Testis (tissue), 3 donors: ENCODE measurements around the gene LRMDA. TPM values are rescaled to one million over a fixed set of nuclear protein-coding genes. Genes with fewer than 3 reads are reported as not detected.

ENCODE experiments used
- DNase-seq: peaks from one replicate; pipeline ENCODE4 v3.0.0-alpha.2; 2019
- H3K27ac ChIP-seq, 2 donors: fragments of 200-600 bp; sonication (generic); one replicate each; pipeline ENCODE4 v1.5.1; 2019
- H3K27me3 ChIP-seq: fragments of 200-600 bp; sonication (generic); one replicate; pipeline ENCODE4 v1.5.1; 2019
- H3K36me3 ChIP-seq: fragments of 200-600 bp; sonication (generic); one replicate; pipeline ENCODE4 v1.5.1; 2017; ENCODE audit warnings: low read depth; ENCODE audit errors: missing control alignments
- H3K4me1 ChIP-seq: fragments of 200-600 bp; sonication (generic); one replicate; pipeline ENCODE4 v1.5.1; 2019
- H3K4me3 ChIP-seq, 2 donors: fragments of 200-600 bp; sonication (generic); one replicate each; pipeline ENCODE4 v1.5.1; 2017 to 2019
- H3K9me3 ChIP-seq: fragments of 200-600 bp; sonication (generic); one replicate; pipeline ENCODE4 v1.5.1; 2017
- CTCF ChIP-seq, 3 experiments: fragments of 450-650 bp in 2 of 3; fragments of 200-600 bp in 1 of 3; sonication (generic) in 1 of 3; IDR thresholded peaks; one replicate each; pipeline ENCODE4 v1.5.1; 2016 to 2019; ENCODE audit warnings: antibody characterized with exemption in 3 of 3, mild to moderate bottlenecking in 2 of 3, moderate library complexity in 1 of 3
- POLR2A ChIP-seq: fragments of 450-650 bp; IDR thresholded peaks from one replicate; pipeline ENCODE4 v1.6.1; 2017; ENCODE audit warnings: antibody characterized with exemption, mild to moderate bottlenecking, moderate library complexity
- WGBS, 2 donors: methylation state at CpG; one replicate each; pipeline ENCODE4 v1.1.5; 2018; 5-methylcytosine and 5-hydroxymethylcytosine counted together
- intact Hi-C: fragments of 100-400 bp; cut with DNase I; formaldehyde crosslinking; loops from one replicate; pipeline ENCODE4 v1.15.1; 2023; ENCODE audit warnings: low total_unique reads
- polyA plus RNA-seq: library from polyadenylated mRNA; stranded (reverse); fragments of 350-450 nt; fragmentation: Illumina TruSeq; extraction: RNeasy Lipid Tissue Mini Kit (QIAGEN cat#74804); gene quantifications from one replicate; pipeline ENCODE4 v1.2.3, GENCODE V29; 2014; ENCODE audit warnings: low read depth, low replicate concordance; ENCODE audit not compliant: insufficient read depth
- total RNA-seq, 2 donors: library from RNA; depleted of rRNA; stranded (reverse); fragments of >200 nt; gene quantifications; one replicate each; pipeline ENCODE4 v1.2.3, GENCODE V29; 2016

The LRMDA gene
- total and polyA plus RNA-seq, 3 donors from 2014 or later: 7.6 to 13.8 (median 10.6) TPM

- 81 to 86% methylated on average over 5 of the region's 5 CpGs for WGBS, 2 donors
- no peak for DNase-seq
- intact Hi-C loops: no loop called here
- Histone ChIP-seq H3K27me3 (no peaks in the 10 kb centered on the region), H3K36me3 (no peaks in the 10 kb centered on the region), H3K9me3 (no peaks in the 10 kb centered on the region), H3K4me1 (peaks cover 4% of the 10 kb centered on the region), H3K27ac (no peak overlapping the region), H3K4me3 (no peak overlapping the region)
- TF ChIP-seq POLR2A (no peak), CTCF (IDR thresholded peaks at IDR 0.05) (no peak)
Measured at GRCh38 chr10:75825235-75825634, 393.8 kb downstream of the LRMDA start.

GRCh38 chr10:75825661-75826060, 394.2 kb downstream of the LRMDA start:
- no peak for TF ChIP-seq CTCF (IDR thresholded peaks at IDR 0.05)
- no peak for TF ChIP-seq POLR2A
- H3K27me3 ChIP-seq: no peaks in the 10 kb centered on the region
- no peak for DNase-seq
- no peak overlapping the region for H3K4me3 ChIP-seq
- H3K27ac ChIP-seq: no peak overlapping the region
- H3K36me3 ChIP-seq: no peaks in the 10 kb centered on the region
- H3K4me1 ChIP-seq: peaks cover 4% of the 10 kb centered on the region
- H3K9me3 ChIP-seq: no peaks in the 10 kb centered on the region
- intact Hi-C loops: no loop called here
- WGBS, 2 donors: 79 to 80% methylated on average over 5 of the region's 5 CpGs

GRCh38 chr10:75826846-75827245, 395.4 kb downstream of the LRMDA start:
- DNase-seq: no peak
- no peak for TF ChIP-seq CTCF (IDR thresholded peaks at IDR 0.05)
- TF ChIP-seq POLR2A: no peak
- Histone ChIP-seq H3K27me3 (no peaks in the 10 kb centered on the region), H3K27ac (no peak overlapping the region), H3K4me3 (no peak overlapping the region), H3K9me3 (no peaks in the 10 kb centered on the region), H3K36me3 (no peaks in the 10 kb centered on the region), H3K4me1 (peaks cover 4% of the 10 kb centered on the region)
- intact Hi-C loops: no loop called here
- WGBS, 2 donors: 81 to 87% methylated on average over 5 of the region's 5 CpGs

GRCh38 chr10:75827587-75828021, 396.2 kb downstream of the LRMDA start:
- DNase-seq: no peak
- WGBS, 2 donors: 64 to 68% methylated on average over 5 of the region's 5 CpGs
- H3K9me3 ChIP-seq: no peaks in the 10 kb centered on the region
- H3K27ac ChIP-seq: no peak overlapping the region
- TF ChIP-seq CTCF (IDR thresholded peaks at IDR 0.05) (no peak), POLR2A (no peak)
- H3K36me3 ChIP-seq: no peaks in the 10 kb centered on the region
- H3K4me3 ChIP-seq: no peak overlapping the region
- no peaks in the 10 kb centered on the region for H3K27me3 ChIP-seq
- intact Hi-C loops: no loop called here
- H3K4me1 ChIP-seq: peaks cover 4% of the 10 kb centered on the region

GRCh38 chr10:75828413-75828812, 397.0 kb downstream of the LRMDA start:
- Histone ChIP-seq H3K4me1 (peaks cover 4% of the 10 kb centered on the region), H3K36me3 (no peaks in the 10 kb centered on the region), H3K27ac (no peak overlapping the region), H3K27me3 (no peaks in the 10 kb centered on the region), H3K9me3 (no peaks in the 10 kb centered on the region), H3K4me3 (no peak overlapping the region)
- DNase-seq: no peak
- intact Hi-C loops: no loop called here
- TF ChIP-seq POLR2A (no peak), CTCF (IDR thresholded peaks at IDR 0.05) (no peak)
- WGBS, 2 donors: 58 to 67% methylated on average over 3 of the region's 3 CpGs
